ENCODE measurements around the gene MLX. TPM values are rescaled to one million over a fixed set of nuclear protein-coding genes. Genes with fewer than 3 reads are reported as not detected.
A peak's percentile ranks its signal among the peaks of the same experiment; 100 is the strongest.

Gene MLX
- total and polyA plus RNA-seq, 11 donors, result 48.1 to 76.2 (median 57.9) TPM

GRCh38 chr17:42585353-42585752, 18.5 kb downstream of the MLX start:
- 8 to 47% (median 21%) methylated on average over 1 of the region's 1 CpG for WGBS, 4 donors
- intact Hi-C loops (cut with DNase I), result loop anchor here in 3 of 10 donors (10.0 kb wide), 3 partner anchors 99 to 409 kb away; partner anchors contain the start of genes CCR10 (in 1 of the 3), CNTNAP1 (in 1 of the 3), RAMP2 (in 1 of the 3) and RPL27 (in 1 of the 3)
- Histone ChIP-seq H3K36me3 (peaks cover 0 to 100% (median 99%) of the 10 kb centered on the region in 9 donors), H3K4me3 (no peak overlapping the region), H3K4me1 (peaks cover 0 to 25% (median 10%) of the 10 kb centered on the region in 12 donors), H3K9me3 (no peaks in the 10 kb centered on the region), H3K27me3 (no peaks in the 10 kb centered on the region), H3K27ac (peak overlapping the region in 3 of 12 donors; percentile 5 to 65 (median 12))
- ATAC-seq (peak in 3 of 4 donors; percentile 28 to 66 (median 63)), DNase-seq (no peak)
- TF ChIP-seq POLR2A (IDR thresholded peaks at IDR 0.05) (no peak), CTCF (IDR thresholded peaks at IDR 0.05) (no peak)

- no peaks in the 10 kb centered on the region for H3K27me3 ChIP-seq
- 72 to 82% (median 77%) methylated on average over 7 of the region's 7 CpGs for WGBS, 4 donors
- intact Hi-C loops (cut with DNase I), result loop anchor here in 3 of 10 donors (10.0 kb wide), 3 partner anchors 98 to 408 kb away; partner anchors contain the start of genes CCR10 (in 1 of the 3), CNTNAP1 (in 1 of the 3), RAMP2 (in 1 of the 3) and RPL27 (in 1 of the 3)
- no peak overlapping the region for H3K4me3 ChIP-seq
- peak overlapping the region in 2 of 12 donors; percentile 1 to 65 for H3K27ac ChIP-seq
- no peak for TF ChIP-seq CTCF (IDR thresholded peaks at IDR 0.05)
- no peak for TF ChIP-seq POLR2A (IDR thresholded peaks at IDR 0.05)
- DNase-seq, result no peak
- no peak for ATAC-seq
- peaks cover 0 to 100% (median 99%) of the 10 kb centered on the region in 9 donors for H3K36me3 ChIP-seq
- no peaks in the 10 kb centered on the region for H3K9me3 ChIP-seq
- peaks cover 0 to 36% (median 10%) of the 10 kb centered on the region in 12 donors for H3K4me1 ChIP-seq
Observed at GRCh38 chr17:42586514-42587230, 19.8 kb downstream of the MLX start.

- H3K27ac ChIP-seq, result peak overlapping the region in 1 of 12 donors; percentile 54
- ATAC-seq, result no peak
- no peaks in the 10 kb centered on the region for H3K27me3 ChIP-seq
- intact Hi-C loops (cut with DNase I), result no loop called here
- TF ChIP-seq CTCF (IDR thresholded peaks at IDR 0.05) (no peak), POLR2A (IDR thresholded peaks at IDR 0.05) (no peak)
- H3K36me3 ChIP-seq, result peaks cover 0 to 92% (median 73%) of the 10 kb centered on the region in 9 donors
- no peak overlapping the region for H3K4me3 ChIP-seq
- DNase-seq, result no peak
- no peaks in the 10 kb centered on the region for H3K9me3 ChIP-seq
- 76 to 96% (median 85%) methylated on average over 2 of the region's 2 CpGs for WGBS, 4 donors
- peaks cover 0 to 24% (median 5%) of the 10 kb centered on the region in 12 donors for H3K4me1 ChIP-seq
Observed at GRCh38 chr17:42590886-42591285, 24.0 kb downstream of the MLX start.

GRCh38 chr17:42591411-42591810, 24.5 kb downstream of the MLX start:
- WGBS, 4 donors, result 93 to 95% (median 94%) methylated on average over 9 of the region's 9 CpGs
- H3K4me3 ChIP-seq, result no peak overlapping the region
- ATAC-seq (no peak), DNase-seq (peak in 1 of 5 donors; percentile 16)
- H3K4me1 ChIP-seq, result peaks cover 0 to 19% (median 3%) of the 10 kb centered on the region in 12 donors
- H3K27ac ChIP-seq, result peak overlapping the region in 1 of 12 donors; percentile 54
- no peaks in the 10 kb centered on the region for H3K9me3 ChIP-seq
- intact Hi-C loops (cut with DNase I), result no loop called here
- TF ChIP-seq POLR2A (IDR thresholded peaks at IDR 0.05) (no peak), CTCF (IDR thresholded peaks at IDR 0.05) (no peak)
- H3K27me3 ChIP-seq, result no peaks in the 10 kb centered on the region
- peaks cover 0 to 92% (median 73%) of the 10 kb centered on the region in 9 donors for H3K36me3 ChIP-seq

All from heart left ventricle (tissue), 16 donors.